IMR-90 (cell line): Measurements from ENCODE around the gene ZDHHC7. TPM values are rescaled to one million over a fixed set of nuclear protein-coding genes. Genes with fewer than 3 reads are reported as not detected.

Experiments
- ATAC-seq: fragments of 200-7000 bp; cut with Tn5 transposase; 2 replicates; pipeline ENCODE4 v1.9.1; 2020; ENCODE audit warnings: low read depth, mild to moderate bottlenecking, moderate library complexity
- BruUV-seq: library from RNA; stranded (reverse); fragments of 400-500 nt; replicated peaks from 2 replicates; lab custom pipeline; 2021; lab: Mats Ljungman, UMichigan
- CTCF ChIA-PET: fragments of 300-600 bp; formaldehyde crosslinking; extraction: SDS; loops from one replicate; lab custom pipeline; 2021; ENCODE audit warnings: antibody characterized with exemption; lab: Yijun Ruan, JAX
- POLR2A ChIA-PET: fragments of 300-600 bp; sonication (Branson Sonifier 250); formaldehyde crosslinking; loops from one replicate; lab custom pipeline; 2022; ENCODE audit warnings: antibody characterized with exemption; ENCODE audit not compliant: unreplicated experiment; lab: Charles Lee
- DNase-seq: peaks from one replicate; pipeline ENCODE4 v3.0.0; 2013
- H2AFZ ChIP-seq: replicated peaks from 2 replicates; pipeline ENCODE3; 2013; ENCODE audit warnings: low read length, mild to moderate bottlenecking; ENCODE audit not compliant: poor library complexity
- H2AK5ac ChIP-seq: 2 replicates; pipeline ENCODE4 v1.6.1; 2013; ENCODE audit warnings: low read depth, low read length, inconsistent platforms
- H2AK9ac ChIP-seq: replicated peaks from 2 replicates; pipeline ENCODE3; 2013; ENCODE audit warnings: mild to moderate bottlenecking, low read depth, low read length, moderate library complexity; ENCODE audit not compliant: poor library complexity
- H2BK120ac ChIP-seq: 2 replicates; pipeline ENCODE4 v1.6.1; 2013; ENCODE audit warnings: low read depth, low read length, inconsistent platforms
- H2BK15ac ChIP-seq: 3 replicates; pipeline ENCODE4 v1.6.1; 2013; ENCODE audit warnings: low read depth, low read length, inconsistent platforms
- H2BK20ac ChIP-seq: 2 replicates; pipeline ENCODE4 v1.6.1; 2013; ENCODE audit warnings: low read depth, mild to moderate bottlenecking, inconsistent platforms, low read length, moderate library complexity
- H2BK5ac ChIP-seq: 2 replicates; pipeline ENCODE4 v1.6.1; 2013; ENCODE audit warnings: mild to moderate bottlenecking, low read depth, low read length, inconsistent platforms; ENCODE audit not compliant: poor library complexity, severe bottlenecking
- H3K14ac ChIP-seq: replicated peaks from 2 replicates; pipeline ENCODE4 v1.6.1; 2013; ENCODE audit warnings: low read depth, low read length, inconsistent platforms
- H3K18ac ChIP-seq: 2 replicates; pipeline ENCODE4 v1.6.1; 2013; ENCODE audit warnings: low read depth, low read length, control low read depth
- H3K23ac ChIP-seq: 2 replicates; pipeline ENCODE4 v1.6.1; 2013; ENCODE audit warnings: low read depth, low read length, inconsistent platforms
- H3K27ac ChIP-seq: 2 replicates; pipeline ENCODE4 v1.5.1; 2013; ENCODE audit warnings: mild to moderate bottlenecking, control low read depth, low read length; ENCODE audit not compliant: insufficient read depth
- H3K27me3 ChIP-seq: 2 replicates; pipeline ENCODE4 v1.6.1; 2013; ENCODE audit warnings: low read length; ENCODE audit not compliant: control insufficient read depth, insufficient read depth
- H3K36me3 ChIP-seq: 2 replicates; pipeline ENCODE4 v1.6.1; 2013; ENCODE audit warnings: low read length, mixed read lengths; ENCODE audit not compliant: control insufficient read depth, insufficient read depth
- H3K4ac ChIP-seq: 2 replicates; pipeline ENCODE4 v1.6.1; 2013; ENCODE audit warnings: low read depth, low read length, inconsistent platforms
- H3K4me1 ChIP-seq: 2 replicates; pipeline ENCODE4 v1.6.1; 2013; ENCODE audit warnings: low read length, mixed read lengths; ENCODE audit not compliant: control insufficient read depth, insufficient read depth
- H3K4me2 ChIP-seq: 2 replicates; pipeline ENCODE4 v1.6.1; 2013; ENCODE audit warnings: low read depth, mild to moderate bottlenecking, control low read depth, low read length, moderate library complexity
- H3K4me3 ChIP-seq: 2 replicates; pipeline ENCODE4 v1.5.1; 2013; ENCODE audit warnings: low read depth, mild to moderate bottlenecking, control low read depth, low read length, moderate library complexity; ENCODE audit not compliant: insufficient read depth
- H3K56ac ChIP-seq: 2 replicates; pipeline ENCODE4 v1.6.1; 2013; ENCODE audit warnings: low read length, inconsistent platforms; ENCODE audit not compliant: insufficient read depth; ENCODE audit errors: extremely low read depth
- H3K79me1 ChIP-seq, 2 experiments: 2 replicates each; pipeline ENCODE4 v1.6.1; 2013; ENCODE audit warnings: low read length in 2 of 2, inconsistent platforms in 1 of 2, low read depth in 1 of 2
- H3K9ac ChIP-seq: 2 replicates; pipeline ENCODE4 v1.6.1; 2013; ENCODE audit warnings: low read depth, low read length, control low read depth
- H3K9me1 ChIP-seq: 2 replicates; pipeline ENCODE4 v1.6.1; 2013; ENCODE audit warnings: low read length, inconsistent platforms; ENCODE audit not compliant: insufficient read depth
- H3K9me3 ChIP-seq: 2 replicates; pipeline ENCODE4 v1.6.1; 2013; ENCODE audit warnings: low read length; ENCODE audit not compliant: control insufficient read depth, insufficient read depth
- H4K20me1 ChIP-seq: 2 replicates; pipeline ENCODE4 v1.6.1; 2013; ENCODE audit warnings: low read length, inconsistent platforms; ENCODE audit not compliant: insufficient read depth
- H4K5ac ChIP-seq: 2 replicates; pipeline ENCODE4 v1.6.1; 2013; ENCODE audit warnings: mild to moderate bottlenecking, low read depth, low read length, control low read depth
- H4K8ac ChIP-seq, 2 experiments: 2 replicates each; pipeline ENCODE4 v1.6.1; 2013; ENCODE audit warnings: low read depth in 2 of 2, low read length in 2 of 2, control low read depth in 1 of 2, inconsistent platforms in 1 of 2
- H4K91ac ChIP-seq: 2 replicates; pipeline ENCODE4 v1.6.1; 2013; ENCODE audit warnings: low read depth, low read length, inconsistent platforms; ENCODE audit not compliant: insufficient read depth
- BHLHE40 ChIP-seq: fragments of 150-350 bp; IDR thresholded peaks from 2 replicates; pipeline ENCODE4 v1.6.1; 2016; ENCODE audit warnings: mild to moderate bottlenecking, low read depth, low read length
- CEBPB ChIP-seq: IDR thresholded peaks from 2 replicates; pipeline ENCODE4 v1.6.1; 2012; ENCODE audit warnings: low read depth, low read length, improper control_type of control experiment
- CHD1 ChIP-seq: IDR thresholded peaks from 2 replicates; pipeline ENCODE4 v1.6.1; 2012; ENCODE audit warnings: low read depth, low read length, improper control_type of control experiment
- CTCF ChIP-seq: conservative IDR thresholded peaks from 2 replicates; pipeline ENCODE4 v1.5.1; 2012; ENCODE audit warnings: mild to moderate bottlenecking, low read depth, low read length, improper control_type of control experiment
- ELK1 ChIP-seq: fragments of 150-350 bp; IDR thresholded peaks from 2 replicates; pipeline ENCODE4 v1.6.1; 2016; ENCODE audit warnings: low read depth, mild to moderate bottlenecking, low read length, moderate library complexity, borderline replicate concordance
- FOS ChIP-seq: fragments of 150-350 bp; IDR thresholded peaks from 2 replicates; pipeline ENCODE4 v1.6.1; 2016; ENCODE audit warnings: low read depth, low read length
- MAFK ChIP-seq: IDR thresholded peaks from 2 replicates; pipeline ENCODE4 v1.6.1; 2012; ENCODE audit warnings: low read depth, low read length, improper control_type of control experiment
- MAZ ChIP-seq: IDR thresholded peaks from 2 replicates; pipeline ENCODE4 v1.6.1; 2012; ENCODE audit warnings: low read depth, mild to moderate bottlenecking, low read length, improper control_type of control experiment, moderate library complexity, borderline replicate concordance
- MXI1 ChIP-seq: IDR thresholded peaks from 2 replicates; pipeline ENCODE4 v1.6.1; 2012; ENCODE audit warnings: low read depth, mild to moderate bottlenecking, low read length, moderate library complexity, borderline replicate concordance
- NFE2L2 ChIP-seq: fragments of 150-350 bp; IDR thresholded peaks from 2 replicates; pipeline ENCODE4 v1.6.1; 2016; ENCODE audit warnings: low read depth, mild to moderate bottlenecking, low read length
- POLR2A ChIP-seq: IDR thresholded peaks from 2 replicates; pipeline ENCODE4 v1.6.1; 2012; ENCODE audit warnings: mild to moderate bottlenecking, low read depth, low read length
- RAD21 ChIP-seq: IDR thresholded peaks from 2 replicates; pipeline ENCODE4 v1.6.1; 2012; ENCODE audit warnings: low read length, improper control_type of control experiment
- RCOR1 ChIP-seq: IDR thresholded peaks from 2 replicates; pipeline ENCODE4 v1.6.1; 2012; ENCODE audit warnings: mild to moderate bottlenecking, low read length, improper control_type of control experiment; ENCODE audit not compliant: insufficient replicate concordance
- RFX5 ChIP-seq: IDR thresholded peaks from 2 replicates; pipeline ENCODE4 v1.8.0; 2012; ENCODE audit warnings: low read depth, mild to moderate bottlenecking, low read length, moderate library complexity
- SMC3 ChIP-seq: fragments of 150-350 bp; IDR thresholded peaks from 2 replicates; pipeline ENCODE4 v1.6.1; 2016; ENCODE audit warnings: low read depth, mild to moderate bottlenecking, antibody characterized with exemption, low read length, moderate library complexity
- USF2 ChIP-seq: fragments of 150-350 bp; IDR thresholded peaks from 2 replicates; pipeline ENCODE4 v1.6.1; 2017; ENCODE audit warnings: mild to moderate bottlenecking, antibody characterized with exemption, low read length, low read depth
- WGBS, 2 experiments: methylation state at CpG; one replicate each; pipeline versions ENCODE4 v1.1.5 to v1.1.7; 2013; ENCODE audit warnings: missing lambda C conversion rate in 2 of 2; ENCODE audit not compliant: insufficient read length in 1 of 2; ENCODE audit errors: extremely low coverage in 2 of 2; 5-methylcytosine and 5-hydroxymethylcytosine counted together
- dilution Hi-C: fragments of 300-500 bp; cut with HindIII; formaldehyde crosslinking; loops from one replicate; pipeline ENCODE4 v1.14.3; 2018; ENCODE audit warnings: low sequenced_read_pairs; ENCODE audit not compliant: unreplicated experiment
- in situ Hi-C: fragments of 300-500 bp; cut with MboI; formaldehyde crosslinking; loops from 3 replicates; pipeline ENCODE4 v1.14.3; 2019; ENCODE audit warnings: low sequenced_read_pairs, inconsistent platforms, mixed read lengths
- intact Hi-C: fragments of 100-400 bp; cut with micrococcal nuclease; formaldehyde crosslinking; loops from 2 replicates; pipeline ENCODE4 v1.10.0; 2022
- polyA plus RNA-seq, 3 experiments: library from polyadenylated mRNA; depleted of rRNA; stranded (reverse); fragments of >200 nt; gene quantifications; 2 replicates each; pipeline ENCODE4 v1.2.3, GENCODE V29; 2012; ENCODE audit warnings: low replicate concordance in 1 of 3
- total RNA-seq: library from RNA; depleted of rRNA; stranded (reverse); fragments of >200 nt; gene quantifications from 2 replicates; pipeline ENCODE4 v1.2.3, GENCODE V29; 2012

ZDHHC7 gene
- total and polyA plus RNA-seq, 2 of the 4 experiments (the other 2 are of a cell fraction) = 80.1 to 97.1 TPM

- Histone ChIP-seq H2BK5ac (no peak overlapping the region), H2AK9ac (no peak overlapping the region), H3K4me3 (no peak overlapping the region), H2BK20ac (0 out of 2 replicates have a peak overlapping the region, but pooled peaks have one; percentile 56), H3K27me3 (no peaks in the 10 kb centered on the region), H2BK15ac (no peak overlapping the region), H2AK5ac (no peak overlapping the region), H4K5ac (no peak overlapping the region), H3K4me1 (peaks cover 2% of the 10 kb centered on the region; the same call in 1 of the 2 replicates), H3K23ac (no peak overlapping the region), H3K56ac (no peak overlapping the region), H3K36me3 (no peaks in the 10 kb centered on the region), H3K4ac (no peak overlapping the region), H4K20me1 (no peaks in the 10 kb centered on the region; the same call in 1 of the 2 replicates), H3K14ac (no peak overlapping the region), H2BK120ac (no peak overlapping the region), H3K9ac (no peak overlapping the region), H4K91ac (no peak overlapping the region), H3K79me1 (peaks cover 0 to 1% of the 10 kb centered on the region in 2 experiments; a peak in 2 of 4 replicates), H2AFZ (no peak overlapping the region), H3K9me3 (no peaks in the 10 kb centered on the region), H3K4me2 (no peak overlapping the region), H3K18ac (no peak overlapping the region), H4K8ac (no peak overlapping the region), H3K27ac (no peak overlapping the region), H3K9me1 (no peaks in the 10 kb centered on the region; the same call in 1 of the 2 replicates)
- ChIA-PET POLR2A (no interaction called here), CTCF (no interaction called here)
- in situ Hi-C loops (no loop called here), dilution Hi-C loops (no loop called here), intact Hi-C loops (no loop called here)
- DNase-seq (peak; percentile 39), ATAC-seq (no peak; the same call in 1 of the 2 replicates)
- TF ChIP-seq USF2 (no peak), MXI1 (no peak), RFX5 (no peak), MAFK (no peak), BHLHE40 (no peak), CEBPB (no peak), RCOR1 (no peak), CTCF (no peak), SMC3 (no peak), MAZ (no peak), CHD1 (no peak), FOS (no peak), NFE2L2 (no peak), POLR2A (no peak), ELK1 (no peak), RAD21 (no peak)
- no CpG with 5 or more reads among the region's 4 CpGs for WGBS, 2 experiments
- no TSS peak for BruUV-seq
These were observed 5.8 kb upstream of the ZDHHC7 start for GRCh38 chr16:85017151-85017550.
